ENCODE data around the gene KMT2E.

KMT2E gene

GRCh38 chr7:105126436-105126975 lies 112.5 kb downstream of the KMT2E start:
- H3K4me1 ChIP-seq (ENCODE audit: control insufficient read depth, insufficient read depth, low read depth, low read length): peaks cover 3% of the 10 kb centered on the region
- H3K9me3 ChIP-seq (ENCODE audit: control insufficient read depth, low read length): no peaks in the 10 kb centered on the region
- H3K9ac ChIP-seq (ENCODE audit: low read length): no peak overlapping the region
- H3K4ac ChIP-seq (ENCODE audit: low read depth in 1 of 2, low read length in 2 of 2): no peak overlapping the region
- H3K18ac ChIP-seq (ENCODE audit: low read depth in 1 of 2, low read length in 2 of 2): no peak overlapping the region
- no peak overlapping the region for H3K23ac ChIP-seq (ENCODE audit: low read length in 2 of 2)
- no peaks in the 10 kb centered on the region for H3K27me3 ChIP-seq (ENCODE audit: control insufficient read depth in 1 of 2, insufficient read depth in 1 of 2, low read length in 2 of 2)
- H4K8ac ChIP-seq (ENCODE audit: low read length): no peak overlapping the region
- no peak overlapping the region for H2BK120ac ChIP-seq (ENCODE audit: low read depth, low read length)
- H3K79me1 ChIP-seq (replicated peaks; ENCODE audit: low read length, poor library complexity, severe bottlenecking): peaks cover 43% of the 10 kb centered on the region
- no peak overlapping the region for H3K4me2 ChIP-seq (ENCODE audit: low read length, poor library complexity, severe bottlenecking)
- no peak overlapping the region for H2AK5ac ChIP-seq (ENCODE audit: low read length, severe bottlenecking)
- no peak overlapping the region for H2AFZ ChIP-seq (ENCODE audit: low read depth, low read length)
- WGBS: 92% methylated on average over 4 of the region's 4 CpGs
- H2BK15ac ChIP-seq (ENCODE audit: low read depth, poor library complexity, severe bottlenecking): no peak overlapping the region
- H3K14ac ChIP-seq (ENCODE audit: low read length in 2 of 2): no peak overlapping the region
- no peak overlapping the region for H3K27ac ChIP-seq (ENCODE audit: low read length, poor library complexity, severe bottlenecking)
- no peak for DNase-seq
- H3K4me3 ChIP-seq (ENCODE audit: insufficient read depth in 1 of 2, low read depth in 1 of 2, low read length in 2 of 2): no peak overlapping the region
- no peak overlapping the region for H4K91ac ChIP-seq (ENCODE audit: low read length)
- H2BK5ac ChIP-seq (ENCODE audit: low read depth, low read length, poor library complexity, severe bottlenecking): no peak overlapping the region
- no peak overlapping the region for H2BK12ac ChIP-seq (ENCODE audit: low read length in 2 of 2)
- peaks cover 18 to 40% of the 10 kb centered on the region in 2 experiments for H3K36me3 ChIP-seq (ENCODE audit: control insufficient read depth in 1 of 2, insufficient read depth in 2 of 2, low read depth in 1 of 2, low read length in 2 of 2)

GRCh38 chr7:105127179-105127578 lies 113.2 kb downstream of the KMT2E start:
- no peak overlapping the region for H2BK5ac ChIP-seq (ENCODE audit: low read depth, low read length, poor library complexity, severe bottlenecking)

GRCh38 chr7:105130048-105130447 lies 116.0 kb downstream of the KMT2E start:
- no peak overlapping the region for H3K14ac ChIP-seq (ENCODE audit: low read length in 2 of 2)
- no peak overlapping the region for H3K23ac ChIP-seq (ENCODE audit: low read length in 2 of 2)
- H3K9ac ChIP-seq (ENCODE audit: low read length): no peak overlapping the region
- H3K4ac ChIP-seq (ENCODE audit: low read depth in 1 of 2, low read length in 2 of 2): no peak overlapping the region
- no peak overlapping the region for H3K27ac ChIP-seq (ENCODE audit: low read length, poor library complexity, severe bottlenecking)
- H2BK12ac ChIP-seq (ENCODE audit: low read length in 2 of 2): no peak overlapping the region
- no peaks in the 10 kb centered on the region for H3K9me3 ChIP-seq (ENCODE audit: control insufficient read depth, low read length)
- H2AFZ ChIP-seq (ENCODE audit: low read depth, low read length): no peak overlapping the region
- H3K36me3 ChIP-seq (ENCODE audit: control insufficient read depth in 1 of 2, insufficient read depth in 2 of 2, low read depth in 1 of 2, low read length in 2 of 2): peaks cover 31 to 50% of the 10 kb centered on the region in 2 experiments
- H2BK5ac ChIP-seq (ENCODE audit: low read depth, low read length, poor library complexity, severe bottlenecking): no peak overlapping the region
- DNase-seq: no peak
- no peak overlapping the region for H4K91ac ChIP-seq (ENCODE audit: low read length)
- 95% methylated on average over 5 of the region's 5 CpGs for WGBS
- no peak overlapping the region for H4K8ac ChIP-seq (ENCODE audit: low read length)
- no peak overlapping the region for H3K18ac ChIP-seq (ENCODE audit: low read depth in 1 of 2, low read length in 2 of 2)
- H3K79me1 ChIP-seq (replicated peaks; ENCODE audit: low read length, poor library complexity, severe bottlenecking): peaks cover 60% of the 10 kb centered on the region
- no peak overlapping the region for H3K4me2 ChIP-seq (ENCODE audit: low read length, poor library complexity, severe bottlenecking)
- H2BK15ac ChIP-seq (ENCODE audit: low read depth, poor library complexity, severe bottlenecking): no peak overlapping the region
- no peaks in the 10 kb centered on the region for H3K27me3 ChIP-seq (ENCODE audit: control insufficient read depth in 1 of 2, insufficient read depth in 1 of 2, low read length in 2 of 2)
- no peak overlapping the region for H3K4me3 ChIP-seq (ENCODE audit: insufficient read depth in 1 of 2, low read depth in 1 of 2, low read length in 2 of 2)
- no peak overlapping the region for H2BK120ac ChIP-seq (ENCODE audit: low read depth, low read length)
- no peak overlapping the region for H2AK5ac ChIP-seq (ENCODE audit: low read length, severe bottlenecking)
- peaks cover 10% of the 10 kb centered on the region for H3K4me1 ChIP-seq (ENCODE audit: control insufficient read depth, insufficient read depth, low read depth, low read length)

More at GRCh38 chr7:105127179-105127578, 113.2 kb downstream of the KMT2E start:
- H3K9ac ChIP-seq (ENCODE audit: low read length): no peak overlapping the region
- no peak overlapping the region for H3K27ac ChIP-seq (ENCODE audit: low read length, poor library complexity, severe bottlenecking)
- no peak overlapping the region for H3K4ac ChIP-seq (ENCODE audit: low read depth in 1 of 2, low read length in 2 of 2)
- peaks cover 48% of the 10 kb centered on the region for H3K79me1 ChIP-seq (replicated peaks; ENCODE audit: low read length, poor library complexity, severe bottlenecking)
- H2BK12ac ChIP-seq (ENCODE audit: low read length in 2 of 2): no peak overlapping the region
- no peak overlapping the region for H4K91ac ChIP-seq (ENCODE audit: low read length)
- H2AK5ac ChIP-seq (ENCODE audit: low read length, severe bottlenecking): no peak overlapping the region
- no peak overlapping the region for H3K4me2 ChIP-seq (ENCODE audit: low read length, poor library complexity, severe bottlenecking)
- peaks cover 7% of the 10 kb centered on the region for H3K4me1 ChIP-seq (ENCODE audit: control insufficient read depth, insufficient read depth, low read depth, low read length)
- no peak overlapping the region for H3K18ac ChIP-seq (ENCODE audit: low read depth in 1 of 2, low read length in 2 of 2)
- H2BK120ac ChIP-seq (ENCODE audit: low read depth, low read length): no peak overlapping the region
- no peak overlapping the region for H3K4me3 ChIP-seq (ENCODE audit: insufficient read depth in 1 of 2, low read depth in 1 of 2, low read length in 2 of 2)
- H3K14ac ChIP-seq (ENCODE audit: low read length in 2 of 2): no peak overlapping the region
- H3K23ac ChIP-seq (ENCODE audit: low read length in 2 of 2): no peak overlapping the region
- WGBS: 92% methylated on average over 8 of the region's 8 CpGs
- H3K36me3 ChIP-seq (ENCODE audit: control insufficient read depth in 1 of 2, insufficient read depth in 2 of 2, low read depth in 1 of 2, low read length in 2 of 2): peaks cover 23 to 41% of the 10 kb centered on the region in 2 experiments
- H4K8ac ChIP-seq (ENCODE audit: low read length): no peak overlapping the region
- H2AFZ ChIP-seq (ENCODE audit: low read depth, low read length): no peak overlapping the region
- no peaks in the 10 kb centered on the region for H3K27me3 ChIP-seq (ENCODE audit: control insufficient read depth in 1 of 2, insufficient read depth in 1 of 2, low read length in 2 of 2)
- no peak for DNase-seq
- no peaks in the 10 kb centered on the region for H3K9me3 ChIP-seq (ENCODE audit: control insufficient read depth, low read length)
- no peak overlapping the region for H2BK15ac ChIP-seq (ENCODE audit: low read depth, poor library complexity, severe bottlenecking)

DNA sequence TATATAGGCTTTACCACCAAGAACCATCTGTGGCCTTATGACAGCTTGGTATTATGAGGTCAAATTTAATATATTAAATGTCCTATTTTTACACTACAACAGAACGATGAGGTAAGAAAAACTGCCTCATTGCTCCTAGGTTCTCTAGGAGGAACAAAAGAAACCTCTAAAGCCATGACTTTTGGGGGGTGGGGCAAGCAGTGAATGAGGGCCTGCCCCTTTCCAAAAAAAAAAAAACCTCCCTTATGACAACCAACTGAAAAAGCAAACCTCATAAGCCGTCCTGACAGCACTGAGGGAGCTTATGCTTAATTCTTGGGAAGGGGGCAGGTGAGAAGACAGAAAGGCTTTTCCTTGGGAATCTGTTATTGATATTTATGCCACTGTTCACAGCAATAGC lies 116.6 kb downstream of the KMT2E start:
- Histone ChIP-seq H2BK120ac (ENCODE audit: low read depth, low read length) (no peak overlapping the region), H3K14ac (ENCODE audit: low read length in 2 of 2) (no peak overlapping the region), H2BK15ac (ENCODE audit: low read depth, poor library complexity, severe bottlenecking) (no peak overlapping the region), H2BK5ac (ENCODE audit: low read depth, low read length, poor library complexity, severe bottlenecking) (no peak overlapping the region), H3K27me3 (ENCODE audit: control insufficient read depth in 1 of 2, insufficient read depth in 1 of 2, low read length in 2 of 2) (no peaks in the 10 kb centered on the region), H4K8ac (ENCODE audit: low read length) (no peak overlapping the region), H3K79me1 (replicated peaks; ENCODE audit: low read length, poor library complexity, severe bottlenecking) (peaks cover 63% of the 10 kb centered on the region), H3K9me3 (ENCODE audit: control insufficient read depth, low read length) (no peaks in the 10 kb centered on the region), H3K4ac (ENCODE audit: low read depth in 1 of 2, low read length in 2 of 2) (no peak overlapping the region), H3K18ac (ENCODE audit: low read depth in 1 of 2, low read length in 2 of 2) (no peak overlapping the region), H3K4me1 (ENCODE audit: control insufficient read depth, insufficient read depth, low read depth, low read length) (peaks cover 10% of the 10 kb centered on the region), H4K91ac (ENCODE audit: low read length) (no peak overlapping the region), H2AFZ (ENCODE audit: low read depth, low read length) (no peak overlapping the region), H3K9ac (ENCODE audit: low read length) (no peak overlapping the region), H3K27ac (ENCODE audit: low read length, poor library complexity, severe bottlenecking) (no peak overlapping the region), H2AK5ac (ENCODE audit: low read length, severe bottlenecking) (no peak overlapping the region), H3K4me2 (ENCODE audit: low read length, poor library complexity, severe bottlenecking) (no peak overlapping the region), H3K23ac (ENCODE audit: low read length in 2 of 2) (no peak overlapping the region), H3K4me3 (ENCODE audit: insufficient read depth in 1 of 2, low read depth in 1 of 2, low read length in 2 of 2) (no peak overlapping the region), H2BK12ac (ENCODE audit: low read length in 2 of 2) (no peak overlapping the region), H3K36me3 (ENCODE audit: control insufficient read depth in 1 of 2, insufficient read depth in 2 of 2, low read depth in 1 of 2, low read length in 2 of 2) (peaks cover 34 to 44% of the 10 kb centered on the region in 2 experiments)
- 100% methylated on average over 1 of the region's 2 CpGs for WGBS
- DNase-seq: no peak

Measured in mesenchymal stem cell (in vitro differentiated cells and primary cell).